Measurements from ENCODE around the gene METTL9. TPM values are rescaled to one million over a fixed set of nuclear protein-coding genes. Genes with fewer than 3 reads are reported as not detected.

Gene METTL9
- total and polyA plus RNA-seq, 9 of the 15 experiments (the other 6 are each of a cell fraction or from before 2014, with no cell fraction given): 12.2 to 107 (median 79.1) TPM

GRCh38 chr16:21611556-21612384, 12.4 kb downstream of the METTL9 start (continued):
- TF ChIP-seq ZBTB40 (IDR thresholded peaks at IDR 0.05) (peak; percentile 18; the same call in 1 of the 2 replicates), ZBTB40 (CRISPR knock-in tag; IDR thresholded peaks at IDR 0.05) (no peak), CREB3L1 (IDR thresholded peaks at IDR 0.05; ENCODE audit: borderline replicate concordance, low read depth) (no peak), SNIP1 (IDR thresholded peaks at IDR 0.05; ENCODE audit: low read depth) (no peak), PHTF2 (CRISPR knock-in tag; IDR thresholded peaks at IDR 0.05) (no peak), HDAC8 (tag; IDR thresholded peaks at IDR 0.05) (no peak), PRPF4 (IDR thresholded peaks at IDR 0.05; ENCODE audit: insufficient read depth, low read depth, low read length, poor library complexity, severe bottlenecking) (no peak), TFE3 (CRISPR knock-in tag; IDR thresholded peaks at IDR 0.05) (no peak), CEBPB (tag; IDR thresholded peaks at IDR 0.05) (peak; percentile 77), E4F1 (CRISPR knock-in tag; IDR thresholded peaks at IDR 0.05; ENCODE audit: borderline replicate concordance) (no peak), ZNF324 (CRISPR knock-in tag; IDR thresholded peaks at IDR 0.05) (no peak), ZNF766 (CRISPR knock-in tag; conservative IDR thresholded peaks at IDR 0.05) (no peak)

Measured in K562 (cell line).